ENCODE measurements around the gene FFAR4.

FFAR4 gene

GRCh38 chr10:93599778-93600177 is 33.3 kb downstream of the FFAR4 start:
- DNase-seq (ENCODE audit: low spot score) (no peak), FAIRE-seq (no peak)

- FAIRE-seq (no peak), DNase-seq (ENCODE audit: low spot score) (no peak)
These were observed 34.1 kb downstream of the FFAR4 start for GRCh38 chr10:93600446-93601145.

GRCh38 chr10:93601146-93601773 is 34.8 kb downstream of the FFAR4 start, which contains the start of gene RBP4:
Gene RBP4 (minus strand): TSS chr10:93601235. CDS start chr10:93601028, 207 bp downstream.
- FAIRE-seq: no peak
- no peak for DNase-seq (ENCODE audit: low spot score)

- no peak for DNase-seq (ENCODE audit: low spot score)
- FAIRE-seq: no peak
These were observed 35.3 kb downstream of the FFAR4 start for GRCh38 chr10:93601774-93602162.

GRCh38 chr10:93603023-93603422 is 36.6 kb downstream of the FFAR4 start:
- FAIRE-seq: no peak
- DNase-seq (ENCODE audit: low spot score): no peak

- FAIRE-seq: no peak
- no peak for DNase-seq (ENCODE audit: low spot score)
These were observed 37.7 kb downstream of the FFAR4 start for GRCh38 chr10:93604146-93604545.

GRCh38 chr10:93608421-93608820 is 42.0 kb downstream of the FFAR4 start:
- DNase-seq (ENCODE audit: low spot score) (no peak), FAIRE-seq (no peak)

- DNase-seq (ENCODE audit: low spot score): no peak
- FAIRE-seq: no peak
These were observed 45.8 kb downstream of the FFAR4 start, which contains the start of gene PDE6C for GRCh38 chr10:93612311-93612710. Gene PDE6C (plus strand): TSS chr10:93612537. CDS start chr10:93612726, 189 bp downstream.

- DNase-seq (ENCODE audit: low spot score) (no peak), FAIRE-seq (no peak)
These were observed 46.7 kb downstream of the FFAR4 start for GRCh38 chr10:93613126-93613525.

- FAIRE-seq: no peak
- no peak for DNase-seq (ENCODE audit: low spot score)
These were observed 47.8 kb downstream of the FFAR4 start for GRCh38 chr10:93614101-93614825.

- FAIRE-seq (no peak), DNase-seq (ENCODE audit: low spot score) (no peak)
These were observed 49.2 kb downstream of the FFAR4 start for GRCh38 chr10:93615576-93616235.

- FAIRE-seq: no peak
- no peak for DNase-seq (ENCODE audit: low spot score)
These were observed 54.5 kb downstream of the FFAR4 start for GRCh38 chr10:93620925-93621324.

GRCh38 chr10:93622942-93623341 is 56.5 kb downstream of the FFAR4 start:
- no peak for FAIRE-seq

GRCh38 chr10:93628858-93629257 is 62.4 kb downstream of the FFAR4 start:
- FAIRE-seq (no peak), DNase-seq (ENCODE audit: low spot score) (no peak)

More at GRCh38 chr10:93622942-93623341, 56.5 kb downstream of the FFAR4 start:
- no peak for DNase-seq (ENCODE audit: low spot score)

GRCh38 chr10:93629647-93630305 is 63.3 kb downstream of the FFAR4 start:
- FAIRE-seq: no peak

GRCh38 chr10:93630625-93631557 is 64.4 kb downstream of the FFAR4 start:
- FAIRE-seq (no peak), DNase-seq (ENCODE audit: low spot score) (no peak)

More at GRCh38 chr10:93629647-93630305, 63.3 kb downstream of the FFAR4 start:
- no peak for DNase-seq (ENCODE audit: low spot score)

Data from RCC 7860 (cell line).